Mucosa of stomach (tissue), 1 donor: Measurements from ENCODE around the gene SYNGR4.
"Not testable (repeated sequence)": the region's sequence is repeated elsewhere in the genome, so short reads cannot be mapped to it uniquely, and the experiment has no call there.

ENCODE experiments used
- H3K27me3 ChIP-seq: one replicate; pipeline ENCODE4 v1.7.0; 2013; ENCODE audit warnings: mild to moderate bottlenecking, low read length; ENCODE audit not compliant: control insufficient read depth, insufficient read depth
- H3K36me3 ChIP-seq: one replicate; pipeline ENCODE4 v1.7.0; 2013; ENCODE audit warnings: low read length; ENCODE audit not compliant: control insufficient read depth, insufficient read depth
- H3K4me1 ChIP-seq: one replicate; pipeline ENCODE4 v1.7.0; 2013; ENCODE audit warnings: mild to moderate bottlenecking, low read length; ENCODE audit not compliant: control insufficient read depth, insufficient read depth
- H3K4me3 ChIP-seq: one replicate; pipeline ENCODE4 v1.7.0; 2013; ENCODE audit warnings: low read length
- H3K9ac ChIP-seq: one replicate; pipeline ENCODE4 v1.7.0; 2013; ENCODE audit warnings: mild to moderate bottlenecking, low read length, moderate library complexity
- H3K9me3 ChIP-seq: one replicate; pipeline ENCODE4 v1.7.0; 2013; ENCODE audit warnings: mild to moderate bottlenecking, low read length, moderate library complexity; ENCODE audit not compliant: control insufficient read depth
- donor health status: Pancreatic carcinoma.

SYNGR4 gene

GRCh38 chr19:48363810-48364597 lies at the start of gene SYNGR4, which contains the start of gene TMEM143:
SYNGR4 (plus strand) TSS chr19:48364367; CDS start chr19:48365843, 1,476 bp downstream.
TMEM143 (minus strand) TSS chr19:48363940; CDS start chr19:48363920, 20 bp downstream.
- Histone ChIP-seq H3K36me3 (no peaks in the 10 kb centered on the region), H3K4me3 (peak within 1 kb of the TSS; percentile 70), H3K9ac (peak within 1 kb of the TSS; percentile 91), H3K4me1 (peaks cover 25% of the 10 kb centered on the region), H3K27me3 (no peaks in the 10 kb centered on the region), H3K9me3 (no peaks in the 10 kb centered on the region)

GRCh38 chr19:48315712-48316111 lies 48.5 kb upstream of the SYNGR4 start:
- Histone ChIP-seq H3K36me3 (no peaks in the 10 kb centered on the region), H3K4me3 (no peak overlapping the region), H3K27me3 (no peaks in the 10 kb centered on the region), H3K9me3 (no peaks in the 10 kb centered on the region), H3K4me1 (peaks cover 11% of the 10 kb centered on the region), H3K9ac (no peak overlapping the region)

- H3K9ac ChIP-seq, H3K4me3 ChIP-seq, H3K27me3 ChIP-seq, H3K36me3 ChIP-seq, H3K9me3 ChIP-seq: not testable (repeated sequence)
- peaks cover 22% of the 10 kb centered on the region for H3K4me1 ChIP-seq
Observed at GRCh38 chr19:48317708-48317960, 46.5 kb upstream of the SYNGR4 start.

GRCh38 chr19:48318286-48318987 lies 45.7 kb upstream of the SYNGR4 start:
- H3K9me3 ChIP-seq: no peaks in the 10 kb centered on the region
- H3K9ac ChIP-seq: no peak overlapping the region
- no peaks in the 10 kb centered on the region for H3K27me3 ChIP-seq
- H3K4me1 ChIP-seq: peaks cover 25% of the 10 kb centered on the region
- H3K4me3 ChIP-seq: no peak overlapping the region
- no peaks in the 10 kb centered on the region for H3K36me3 ChIP-seq

GRCh38 chr19:48319647-48320541 lies 44.3 kb upstream of the SYNGR4 start:
- Histone ChIP-seq H3K9ac (no peak overlapping the region), H3K4me1 (peaks cover 25% of the 10 kb centered on the region), H3K36me3 (no peaks in the 10 kb centered on the region), H3K4me3 (no peak overlapping the region), H3K27me3 (no peaks in the 10 kb centered on the region), H3K9me3 (no peaks in the 10 kb centered on the region)

- Histone ChIP-seq H3K9me3 (no peaks in the 10 kb centered on the region), H3K27me3 (no peaks in the 10 kb centered on the region), H3K4me1 (peaks cover 37% of the 10 kb centered on the region)
Observed at GRCh38 chr19:48321372-48321621, 42.9 kb upstream of the SYNGR4 start.

GRCh38 chr19:48321622-48322591 lies 42.3 kb upstream of the SYNGR4 start:
- no peaks in the 10 kb centered on the region for H3K9me3 ChIP-seq
- peak overlapping the region; percentile 31 for H3K4me3 ChIP-seq
- H3K27me3 ChIP-seq: no peaks in the 10 kb centered on the region
- H3K9ac ChIP-seq: peak overlapping the region; percentile 94
- H3K36me3 ChIP-seq: no peaks in the 10 kb centered on the region
- peaks cover 37% of the 10 kb centered on the region for H3K4me1 ChIP-seq

More at GRCh38 chr19:48321372-48321621, 42.9 kb upstream of the SYNGR4 start:
- peak overlapping the region; percentile 94 for H3K9ac ChIP-seq
- no peaks in the 10 kb centered on the region for H3K36me3 ChIP-seq
- H3K4me3 ChIP-seq: peak overlapping the region; percentile 31

GRCh38 chr19:48325265-48325910 lies 38.8 kb upstream of the SYNGR4 start, which contains the start of gene EMP3:
EMP3 (plus strand) TSS chr19:48325552; CDS start chr19:48326845, 1,293 bp downstream.
- H3K9me3 ChIP-seq: no peaks in the 10 kb centered on the region
- H3K4me1 ChIP-seq: peaks cover 32% of the 10 kb centered on the region
- no peaks in the 10 kb centered on the region for H3K27me3 ChIP-seq
- peak within 1 kb of the TSS; percentile 68 for H3K9ac ChIP-seq
- H3K4me3 ChIP-seq: peak within 1 kb of the TSS; percentile 56
- no peaks in the 10 kb centered on the region for H3K36me3 ChIP-seq

GRCh38 chr19:48329167-48329891 lies 34.8 kb upstream of the SYNGR4 start:
- Histone ChIP-seq H3K36me3 (no peaks in the 10 kb centered on the region), H3K4me1 (peaks cover 38% of the 10 kb centered on the region), H3K9me3 (no peaks in the 10 kb centered on the region), H3K4me3 (no peak overlapping the region), H3K27me3 (no peaks in the 10 kb centered on the region), H3K9ac (peak overlapping the region; percentile 86)

GRCh38 chr19:48330012-48330681 lies 34.0 kb upstream of the SYNGR4 start:
- H3K9ac ChIP-seq: peak overlapping the region; percentile 86
- H3K4me1 ChIP-seq: peaks cover 37% of the 10 kb centered on the region
- no peaks in the 10 kb centered on the region for H3K36me3 ChIP-seq
- H3K4me3 ChIP-seq: peak overlapping the region; percentile 31
- no peaks in the 10 kb centered on the region for H3K27me3 ChIP-seq
- H3K9me3 ChIP-seq: no peaks in the 10 kb centered on the region
